ENCODE results near the gene MOB2.
"Not testable (repeated sequence)": the region's sequence is repeated elsewhere in the genome, so short reads cannot be mapped to it uniquely, and the experiment has no call there.

MOB2 gene

DNA sequence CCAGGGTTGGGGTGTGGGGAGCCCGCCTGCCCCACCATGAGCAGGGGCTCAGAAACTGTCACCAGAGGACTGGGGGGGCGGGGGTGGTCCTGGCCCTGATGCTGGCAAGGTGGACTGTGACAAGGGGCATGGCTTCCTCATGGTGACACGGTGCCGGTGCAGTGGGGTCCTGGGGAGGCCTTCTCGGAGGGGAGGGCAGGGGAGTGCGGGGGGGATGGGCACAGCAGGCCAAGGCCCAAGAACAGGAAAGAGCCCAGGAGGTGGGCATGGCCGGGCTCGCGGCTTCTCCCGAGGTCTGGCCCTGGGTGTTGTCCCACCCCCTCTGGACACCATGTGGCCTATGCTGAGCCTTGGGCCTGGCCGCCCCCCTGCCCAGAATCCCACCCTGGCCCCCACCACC is 47.2 kb downstream of the MOB2 start:
- DNase-seq (ENCODE audit: low read depth): no peak

DNA sequence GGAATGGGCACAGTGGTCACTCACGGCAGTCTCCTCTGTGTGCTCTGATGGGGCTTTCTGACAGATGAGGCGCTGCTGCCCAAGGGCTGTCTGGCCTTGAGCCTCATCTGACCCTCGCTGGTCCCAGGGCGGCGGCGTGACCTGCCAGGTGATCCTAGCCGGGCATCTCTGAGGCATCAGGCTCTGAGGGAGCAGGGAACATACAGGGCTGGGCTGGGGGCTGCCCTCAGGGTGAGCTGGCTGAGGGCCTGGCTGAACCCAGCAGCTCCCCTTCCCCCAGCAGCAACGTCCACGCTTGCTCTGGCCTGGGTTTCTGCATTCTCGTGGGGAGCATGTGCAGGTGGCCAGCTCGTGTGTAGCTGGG is 47.6 kb downstream of the MOB2 start:
- no peak for DNase-seq (ENCODE audit: low read depth)

DNA sequence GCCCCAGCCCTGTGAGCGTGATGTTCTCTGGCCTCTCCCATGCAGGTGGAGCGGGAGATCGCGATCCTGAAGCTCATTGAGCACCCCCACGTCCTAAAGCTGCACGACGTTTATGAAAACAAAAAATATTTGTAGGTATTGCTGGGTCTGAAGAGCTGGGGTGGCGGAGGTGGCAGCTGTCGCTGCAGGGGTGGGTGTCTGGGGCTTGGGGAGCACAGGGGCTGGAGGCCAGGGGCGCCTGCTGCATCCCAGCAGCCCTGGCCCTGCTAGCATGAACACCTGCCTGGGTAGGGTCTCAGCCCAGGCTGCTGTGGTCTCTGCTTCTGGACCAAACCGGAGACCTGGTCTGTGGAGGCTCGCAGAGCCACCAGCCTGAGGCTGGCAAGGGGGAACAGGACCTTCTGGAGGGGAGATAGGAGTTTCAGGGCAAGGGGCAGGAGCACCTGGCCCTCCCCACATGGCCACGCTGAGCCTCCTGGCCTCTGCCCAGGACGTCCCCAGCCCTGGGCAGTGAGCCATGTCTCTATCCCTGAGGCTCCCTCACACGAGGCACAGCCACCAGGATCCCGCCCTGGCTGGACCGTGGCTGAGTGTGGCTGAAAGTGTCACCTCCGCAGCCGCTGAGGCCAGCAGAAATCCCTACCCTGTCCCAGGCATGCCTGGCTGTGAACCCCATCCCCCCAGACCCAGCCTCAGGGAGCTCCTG is 48.2 kb downstream of the MOB2 start:
- no peak for DNase-seq (ENCODE audit: low read depth)

DNA sequence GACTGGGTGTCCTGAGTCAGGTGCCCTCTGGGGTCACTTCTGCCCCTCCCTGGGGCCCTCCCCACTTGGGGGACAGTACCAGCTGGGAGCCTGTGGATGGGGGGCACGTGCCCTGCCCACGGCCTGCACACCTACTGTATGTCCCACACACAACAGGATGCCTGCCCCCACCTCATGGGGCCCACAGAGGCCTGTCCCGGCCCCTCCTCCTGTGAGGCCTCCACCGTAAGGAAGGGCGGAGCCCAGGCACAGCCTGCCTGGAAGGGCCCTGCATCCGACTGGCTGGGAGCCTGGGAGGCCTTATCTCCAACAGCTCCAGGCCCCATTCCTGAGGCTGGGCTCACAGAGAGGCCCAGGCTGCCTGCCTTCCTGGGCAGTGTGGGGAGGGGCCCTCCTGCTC is 49.1 kb downstream of the MOB2 start:
- DNase-seq (ENCODE audit: low read depth): no peak

DNA sequence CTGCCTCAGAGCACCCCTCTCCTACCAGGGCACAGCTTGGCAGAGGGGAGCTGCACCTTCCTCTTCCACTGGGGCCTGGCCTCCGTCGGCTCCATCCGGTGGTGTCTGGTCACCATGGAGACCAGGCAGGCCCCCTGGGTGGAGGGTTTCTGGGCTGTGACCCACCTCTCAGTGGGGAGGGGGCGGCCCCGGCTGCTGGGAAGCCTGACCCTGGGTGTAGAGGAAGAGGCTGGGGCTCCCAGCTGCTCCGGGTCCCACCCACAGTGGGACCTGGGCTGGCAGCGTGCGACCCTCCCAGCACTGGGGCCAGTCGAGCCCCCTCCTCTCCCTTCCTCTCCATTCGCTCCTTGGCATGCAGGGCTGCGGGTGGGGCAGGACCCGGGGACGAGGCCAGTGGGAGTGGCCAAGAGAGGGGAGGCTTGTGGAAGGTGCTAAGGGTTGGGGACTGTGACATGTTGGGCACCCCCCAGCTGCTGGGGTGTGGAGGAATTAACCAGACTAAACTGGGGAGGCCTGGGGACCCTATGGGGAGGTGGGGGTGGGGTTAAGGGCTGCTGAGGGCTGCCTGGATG is 50.0 kb downstream of the MOB2 start:
- no peak for DNase-seq (ENCODE audit: low read depth)

DNA sequence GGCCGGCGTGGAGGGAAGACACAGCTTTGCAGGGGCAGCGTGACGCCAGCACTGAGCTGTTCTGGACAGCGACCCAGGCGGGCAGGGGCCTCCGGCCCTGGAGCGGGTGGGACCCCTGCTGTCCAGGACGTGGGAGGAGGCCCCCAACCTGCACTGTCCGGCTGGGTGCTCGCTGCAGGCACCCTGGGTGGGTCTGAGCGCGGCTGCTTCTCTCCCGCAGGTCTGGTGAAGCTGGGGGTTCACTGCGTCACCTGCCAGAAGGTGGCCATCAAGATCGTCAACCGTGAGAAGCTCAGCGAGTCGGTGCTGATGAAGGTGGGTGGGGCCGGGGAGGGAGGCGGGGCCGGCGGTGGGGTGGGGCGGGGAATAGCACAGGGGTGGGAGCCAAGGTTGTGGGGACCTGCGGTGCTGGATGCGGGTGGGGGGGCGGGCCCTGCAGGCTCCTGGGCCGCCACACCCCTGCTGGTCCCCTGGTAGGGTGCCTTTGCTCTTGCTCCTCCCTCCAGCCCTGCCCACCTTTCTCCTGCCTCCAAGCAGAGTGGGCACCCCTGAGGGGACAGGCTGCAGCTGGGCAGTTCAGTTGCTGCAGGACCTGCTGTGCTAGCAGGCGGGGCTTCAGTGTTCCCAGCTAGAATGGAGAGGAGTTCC is 50.6 kb downstream of the MOB2 start:
- DNase-seq (ENCODE audit: low read depth): no peak

DNA sequence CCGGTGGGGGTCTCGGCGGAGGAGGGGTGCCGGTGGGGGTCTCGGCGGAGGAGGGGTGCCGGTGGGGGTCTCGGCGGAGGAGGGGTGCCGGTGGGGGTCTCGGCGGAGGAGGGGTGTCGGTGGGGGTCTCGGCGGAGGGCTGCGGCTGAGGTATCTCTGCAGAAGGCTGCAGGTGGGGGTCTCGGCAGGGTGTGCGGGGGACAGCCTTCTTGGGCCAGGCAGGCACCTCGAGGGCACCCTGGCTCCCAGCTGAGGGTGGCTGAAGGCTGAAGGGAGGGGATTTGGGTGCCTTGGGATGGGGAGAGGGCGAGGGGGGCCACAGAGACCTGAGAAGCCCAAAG is 51.1 kb downstream of the MOB2 start:
- DNase-seq (ENCODE audit: low read depth): not testable (repeated sequence)

DNA sequence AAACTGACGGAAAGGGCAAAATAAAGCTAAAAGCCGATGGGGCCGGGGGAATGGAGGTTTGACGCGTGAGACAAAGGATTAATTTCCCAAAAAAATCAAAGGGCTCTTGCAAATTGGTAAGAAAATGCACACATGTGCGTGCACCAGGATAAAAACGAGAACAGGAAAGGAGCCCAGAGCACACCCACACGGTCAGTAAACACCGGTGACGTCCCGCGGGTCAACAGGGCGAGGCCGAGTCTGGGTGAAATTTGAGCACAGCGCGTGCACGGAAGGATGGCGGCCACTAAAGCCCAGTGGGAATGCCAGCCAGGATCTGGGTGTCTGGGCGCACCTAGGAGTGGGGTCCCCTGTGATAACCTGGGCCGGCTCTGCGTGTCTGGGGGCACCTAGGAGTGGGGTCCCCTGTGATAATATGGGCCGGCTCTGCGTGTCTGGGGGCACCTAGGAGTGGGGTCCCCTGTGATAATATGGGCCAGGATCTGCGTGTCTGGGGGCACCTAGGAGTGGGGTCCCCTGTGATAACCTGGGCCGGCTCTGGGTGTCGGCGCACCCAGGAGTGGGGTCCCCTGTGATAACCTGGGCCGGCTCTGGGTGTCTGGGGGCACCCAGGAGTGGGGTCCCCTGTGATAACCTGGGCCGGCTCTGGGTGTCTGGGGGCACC is 52.5 kb downstream of the MOB2 start:
- no peak for DNase-seq (ENCODE audit: low read depth)

DNA sequence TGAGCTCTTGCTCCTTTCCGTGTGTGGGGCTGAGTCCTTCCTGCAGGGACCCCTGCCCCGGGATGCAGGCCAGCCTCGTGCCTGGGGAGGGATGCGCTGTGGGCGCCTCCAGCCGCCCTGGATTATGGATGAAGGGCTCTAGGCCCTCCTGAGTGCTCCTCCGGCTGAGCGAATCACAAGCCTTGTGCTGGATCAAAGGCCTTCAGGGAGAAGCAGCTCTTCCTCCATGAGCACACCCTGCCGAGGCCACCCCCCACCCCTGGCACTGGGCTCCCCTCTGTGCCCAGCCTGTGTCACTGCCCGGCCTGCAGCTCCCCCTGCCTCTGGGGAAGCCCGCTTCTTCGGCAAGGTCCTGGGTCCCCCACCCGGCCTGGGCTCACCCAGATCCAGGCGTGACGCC is 53.0 kb downstream of the MOB2 start:
- no peak for DNase-seq (ENCODE audit: low read depth)

DNA sequence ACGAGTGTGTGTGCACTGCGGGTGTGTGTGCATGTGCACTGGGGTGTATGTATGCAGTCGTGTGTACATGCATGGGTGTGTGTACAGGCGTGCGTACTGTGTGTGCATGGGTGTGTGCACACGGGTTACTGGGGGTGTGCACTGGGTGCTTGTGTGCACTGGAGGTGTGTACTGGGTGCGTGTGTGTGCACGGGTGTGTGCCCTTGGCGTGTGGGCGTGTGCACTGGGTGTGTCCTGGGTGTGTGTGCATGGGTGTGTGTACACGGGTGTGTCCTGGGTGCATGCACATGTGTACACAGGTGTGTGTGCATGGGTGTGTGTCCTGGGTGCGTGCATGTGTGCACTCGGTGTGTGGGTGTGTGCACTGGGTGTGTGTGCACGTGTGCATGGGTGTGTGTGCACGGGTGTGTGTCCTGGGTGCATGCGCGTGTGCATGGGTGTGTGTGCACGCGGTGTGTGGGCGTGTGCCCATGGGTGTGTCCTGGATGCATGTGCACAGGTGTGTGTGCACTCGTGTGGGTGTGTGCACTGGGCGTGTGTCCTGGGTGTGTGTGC is 57.7 kb downstream of the MOB2 start:
- DNase-seq (ENCODE audit: low read depth): no peak

DNA sequence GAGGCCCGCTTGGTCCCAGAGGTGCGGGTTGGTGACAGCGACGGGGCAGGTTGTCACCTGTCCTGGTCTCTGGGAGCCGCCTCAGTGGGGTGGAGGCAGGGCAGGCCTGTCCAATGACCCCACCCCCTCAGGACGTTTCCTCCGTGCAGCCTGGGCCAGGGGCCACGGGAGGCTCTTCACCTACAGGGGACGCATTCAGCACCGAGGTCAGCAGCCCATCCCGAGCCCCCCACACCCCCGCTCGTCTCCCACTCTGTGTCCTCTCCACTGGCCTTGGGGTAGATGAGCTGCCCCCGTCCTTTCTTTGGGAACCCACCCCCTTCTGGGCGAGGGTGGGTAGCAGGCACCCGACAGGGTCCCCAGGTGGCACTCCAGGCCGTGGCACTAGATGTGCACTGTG is 61.1 kb downstream of the MOB2 start:
- no peak for DNase-seq (ENCODE audit: low read depth)

DNA sequence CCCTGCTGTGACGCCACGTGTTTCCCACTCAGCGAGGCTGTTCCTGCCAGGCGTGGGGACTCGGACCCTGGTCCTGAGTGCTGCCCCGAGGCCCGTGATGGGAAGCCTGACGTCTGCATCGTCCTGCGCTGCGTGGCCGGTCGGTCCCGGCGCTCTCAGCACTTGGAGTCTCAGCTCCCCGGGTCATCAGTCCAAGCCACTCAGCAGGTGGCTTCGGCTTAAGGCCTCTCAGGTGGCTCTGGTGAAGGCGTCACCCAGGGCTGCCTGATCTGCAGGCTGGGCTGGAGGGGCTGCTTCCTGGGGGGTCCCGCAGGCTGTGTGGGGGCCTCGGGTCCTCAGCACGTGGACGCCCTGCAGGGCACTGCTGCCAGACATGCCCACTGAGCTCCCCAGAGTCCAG is 61.6 kb downstream of the MOB2 start:
- no peak for DNase-seq (ENCODE audit: low read depth)

DNA sequence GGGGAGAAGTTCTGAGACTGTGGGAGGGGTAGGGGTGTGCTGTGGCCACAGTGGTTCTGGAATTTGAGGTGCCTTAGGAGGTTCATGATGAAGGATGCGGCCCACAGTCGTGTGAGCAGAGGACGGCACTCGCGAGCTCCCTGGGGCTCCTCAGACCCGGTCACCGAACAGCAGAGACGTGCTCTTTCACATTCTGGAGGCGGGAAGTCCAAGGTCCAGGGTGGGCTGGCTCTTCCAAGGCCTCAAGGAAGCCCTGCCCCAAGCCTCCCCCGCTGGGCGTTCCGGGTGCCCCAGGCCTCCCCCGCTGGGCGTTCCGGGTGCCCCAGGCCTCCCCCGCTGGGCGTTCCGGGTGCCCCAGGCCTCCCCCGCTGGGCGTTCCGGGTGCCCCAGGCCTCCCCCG is 63.2 kb downstream of the MOB2 start:
- not testable (repeated sequence) for DNase-seq (ENCODE audit: low read depth)

DNA sequence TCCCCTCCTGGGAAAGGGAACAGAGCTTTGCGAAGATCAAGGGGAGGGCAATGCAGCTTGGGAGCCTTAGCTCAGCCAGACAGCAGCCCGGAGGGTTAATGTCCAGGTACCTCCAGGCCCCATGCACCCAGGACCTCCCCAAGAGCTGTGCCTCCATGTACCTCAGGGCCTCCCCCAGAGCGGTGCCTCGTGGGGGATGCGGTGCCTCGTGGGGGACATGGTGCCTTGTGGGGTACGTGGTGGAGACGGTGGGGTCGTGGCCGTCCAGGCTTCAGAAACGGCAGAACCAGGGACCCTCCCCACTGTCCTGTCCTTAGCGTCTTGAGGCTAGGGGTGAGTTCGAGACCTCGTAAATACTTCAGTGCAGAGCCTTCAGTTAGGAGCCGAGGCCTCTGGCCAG is 63.6 kb downstream of the MOB2 start:
- DNase-seq (ENCODE audit: low read depth): no peak

DNA sequence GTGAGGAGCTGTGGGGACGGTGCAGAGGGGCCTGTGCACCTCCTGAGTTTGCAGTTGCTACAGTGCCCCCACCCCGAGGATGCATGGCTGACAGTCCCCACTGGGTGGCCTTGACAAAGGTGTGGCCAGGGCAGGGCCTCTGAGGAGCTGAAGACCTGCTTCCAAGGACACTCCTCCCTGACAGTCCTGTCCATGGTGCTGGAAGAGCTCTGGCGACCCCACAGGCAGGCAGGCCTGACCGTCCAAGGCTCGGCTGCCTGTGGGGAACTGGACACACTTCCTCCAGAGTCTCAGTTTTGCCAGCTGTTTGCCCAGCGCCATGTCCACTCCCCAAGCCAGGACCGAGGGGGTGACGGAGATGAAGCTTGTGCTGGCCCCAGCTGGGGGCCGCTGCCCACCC is 64.1 kb downstream of the MOB2 start:
- DNase-seq (ENCODE audit: low read depth): no peak

DNA sequence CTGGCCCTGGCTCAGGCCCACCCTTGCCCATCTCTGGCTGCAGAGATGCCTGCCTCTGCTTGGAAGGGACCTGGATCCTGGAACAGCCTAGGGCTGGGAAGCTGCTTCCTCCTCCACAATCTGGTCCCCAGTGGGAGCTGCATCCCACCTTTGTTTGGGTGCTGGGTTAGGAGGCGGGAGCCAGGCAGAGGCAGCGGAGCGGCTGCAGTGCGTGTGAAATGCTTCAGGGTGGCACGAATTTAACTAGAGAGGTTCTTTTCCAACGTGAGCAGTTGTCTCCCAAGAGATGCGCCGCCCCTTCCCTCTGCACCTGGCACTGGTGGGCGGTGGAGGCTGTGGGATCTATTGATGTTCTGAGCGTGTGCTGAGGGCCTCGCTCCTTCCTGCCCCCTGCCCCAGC is 65.3 kb downstream of the MOB2 start:
- DNase-seq (ENCODE audit: low read depth): no peak

DNA sequence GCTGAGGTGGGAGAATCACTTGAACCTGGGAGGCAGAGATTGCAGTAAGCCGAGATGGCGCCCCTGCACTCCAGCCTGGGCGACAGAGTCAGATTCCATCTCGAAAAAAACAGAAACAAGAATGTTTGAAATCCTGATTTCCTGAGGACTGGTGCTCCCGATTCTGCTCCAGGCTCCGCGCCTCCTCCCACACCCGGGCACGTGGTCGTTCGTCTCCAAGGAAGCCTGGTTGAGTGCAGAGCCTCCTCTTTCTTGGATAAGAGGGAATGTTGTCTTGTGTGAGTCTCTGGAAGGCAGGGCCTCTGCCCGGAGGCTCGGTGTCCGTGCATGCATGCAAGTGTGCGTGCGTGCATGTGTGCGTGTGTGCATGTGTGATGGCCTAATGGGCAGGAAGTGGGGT is 66.8 kb downstream of the MOB2 start:
- no peak for DNase-seq (ENCODE audit: low read depth)
